Measurements from ENCODE around the gene TLNRD1. TPM values are rescaled to one million over a fixed set of nuclear protein-coding genes. Genes with fewer than 3 reads are reported as not detected.

Gene TLNRD1
- total RNA-seq, 1 experiment from 2014 or later: 24.7 TPM

DNA sequence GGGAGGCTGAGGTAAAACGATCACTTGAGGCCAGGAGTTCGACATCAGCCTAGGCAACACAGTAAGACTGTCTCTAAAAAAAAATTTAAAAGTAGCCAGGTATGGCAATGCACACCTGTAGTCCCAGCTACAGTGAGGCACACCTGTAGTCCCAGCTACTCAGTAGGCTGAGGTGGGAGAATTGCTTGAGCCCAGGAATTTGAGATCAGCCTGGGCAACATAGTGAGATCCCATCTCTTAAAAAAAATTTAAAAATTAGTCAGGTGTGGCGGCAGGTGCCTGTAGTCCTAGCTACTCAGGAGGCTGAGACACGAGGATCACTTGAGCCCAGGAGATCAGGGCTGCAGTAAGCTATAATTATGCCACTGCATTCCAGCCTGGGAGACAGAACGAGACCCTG lies 17.9 kb upstream of the TLNRD1 start:
- intact Hi-C loops (cut with micrococcal nuclease; ENCODE audit: unreplicated experiment): no loop called here
- Histone ChIP-seq H3K27ac (ENCODE audit: low read length) (no peak overlapping the region), H3K27me3 (ENCODE audit: control insufficient read depth, insufficient read depth, low read length) (no peaks in the 10 kb centered on the region), H3K9me3 (ENCODE audit: control insufficient read depth, insufficient read depth, low read depth, low read length) (no peaks in the 10 kb centered on the region), H3K4me3 (ENCODE audit: low read depth in 2 of 2, low read length in 2 of 2) (no peak overlapping the region), H3K36me3 (ENCODE audit: control insufficient read depth, insufficient read depth, low read length) (peaks cover 3% of the 10 kb centered on the region; the same call in 1 of the 2 replicates), H3K4me1 (ENCODE audit: control insufficient read depth, insufficient read depth, low read length) (peaks cover 5% of the 10 kb centered on the region; the same call in 1 of the 2 replicates)
- TF ChIP-seq, protein P1, sequence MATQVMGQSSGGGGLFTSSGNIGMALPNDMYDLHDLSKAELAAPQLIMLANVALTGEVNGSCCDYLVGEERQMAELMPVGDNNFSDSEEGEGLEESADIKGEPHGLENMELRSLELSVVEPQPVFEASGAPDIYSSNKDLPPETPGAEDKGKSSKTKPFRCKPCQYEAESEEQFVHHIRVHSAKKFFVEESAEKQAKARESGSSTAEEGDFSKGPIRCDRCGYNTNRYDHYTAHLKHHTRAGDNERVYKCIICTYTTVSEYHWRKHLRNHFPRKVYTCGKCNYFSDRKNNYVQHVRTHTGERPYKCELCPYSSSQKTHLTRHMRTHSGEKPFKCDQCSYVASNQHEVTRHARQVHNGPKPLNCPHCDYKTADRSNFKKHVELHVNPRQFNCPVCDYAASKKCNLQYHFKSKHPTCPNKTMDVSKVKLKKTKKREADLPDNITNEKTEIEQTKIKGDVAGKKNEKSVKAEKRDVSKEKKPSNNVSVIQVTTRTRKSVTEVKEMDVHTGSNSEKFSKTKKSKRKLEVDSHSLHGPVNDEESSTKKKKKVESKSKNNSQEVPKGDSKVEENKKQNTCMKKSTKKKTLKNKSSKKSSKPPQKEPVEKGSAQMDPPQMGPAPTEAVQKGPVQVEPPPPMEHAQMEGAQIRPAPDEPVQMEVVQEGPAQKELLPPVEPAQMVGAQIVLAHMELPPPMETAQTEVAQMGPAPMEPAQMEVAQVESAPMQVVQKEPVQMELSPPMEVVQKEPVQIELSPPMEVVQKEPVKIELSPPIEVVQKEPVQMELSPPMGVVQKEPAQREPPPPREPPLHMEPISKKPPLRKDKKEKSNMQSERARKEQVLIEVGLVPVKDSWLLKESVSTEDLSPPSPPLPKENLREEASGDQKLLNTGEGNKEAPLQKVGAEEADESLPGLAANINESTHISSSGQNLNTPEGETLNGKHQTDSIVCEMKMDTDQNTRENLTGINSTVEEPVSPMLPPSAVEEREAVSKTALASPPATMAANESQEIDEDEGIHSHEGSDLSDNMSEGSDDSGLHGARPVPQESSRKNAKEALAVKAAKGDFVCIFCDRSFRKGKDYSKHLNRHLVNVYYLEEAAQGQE (IDR thresholded peaks at IDR 0.05; ENCODE audit: insufficient read depth in 1 of 2, low read depth in 2 of 2, low read length in 1 of 2): no peak
- TF ChIP-seq CTCF (IDR thresholded peaks at IDR 0.05): no peak
- TF ChIP-seq POLR2AphosphoS5 (IDR thresholded peaks at IDR 0.05; ENCODE audit: low read depth, low read length): no peak
- no peak for TF ChIP-seq SIN3A (IDR thresholded peaks at IDR 0.05; ENCODE audit: borderline replicate concordance, insufficient read depth, low read depth, low read length)
- TF ChIP-seq TCF7L2 (IDR thresholded peaks at IDR 0.05; ENCODE audit: low read depth, low read length): no peak
- no TSS peak for BruUV-seq (replicated peaks)
- DNase-seq (ENCODE audit: low read depth, low spot score) (no peak), ATAC-seq (no peak)
- in situ Hi-C loops (cut with HindIII; ENCODE audit: low pct_unique_long_range_greater_than_20kb, low sequenced_read_pairs): no loop called here
- POLR2A ChIA-PET: no interaction called here
- CTCF ChIA-PET: interaction anchor here (0.6 kb wide), 1 partner anchor 124 kb away, joined by 3 read pairs; no protein-coding TSS in a partner anchor

- no peak overlapping the region for H3K27ac ChIP-seq (ENCODE audit: low read length)
- no peak for ATAC-seq
- intact Hi-C loops (cut with micrococcal nuclease; ENCODE audit: unreplicated experiment): no loop called here
Measured at GRCh38 chr15:80984856-80985255, 15.9 kb upstream of the TLNRD1 start.

More at GRCh38 chr15:80984856-80985255, 15.9 kb upstream of the TLNRD1 start:
- Histone ChIP-seq H3K4me1 (ENCODE audit: control insufficient read depth, insufficient read depth, low read length) (peaks cover 10% of the 10 kb centered on the region), H3K36me3 (ENCODE audit: control insufficient read depth, insufficient read depth, low read length) (peaks cover 7% of the 10 kb centered on the region), H3K27me3 (ENCODE audit: control insufficient read depth, insufficient read depth, low read length) (no peaks in the 10 kb centered on the region), H3K4me3 (ENCODE audit: low read depth in 2 of 2, low read length in 2 of 2) (no peak overlapping the region), H3K9me3 (ENCODE audit: control insufficient read depth, insufficient read depth, low read depth, low read length) (no peaks in the 10 kb centered on the region)
- ChIA-PET POLR2A (interaction anchor here (0.7 kb wide), 1 partner anchor 277 kb away, joined by 3 read pairs; no protein-coding TSS in a partner anchor), CTCF (no interaction called here)
- BruUV-seq (replicated peaks): no TSS peak
- DNase-seq (ENCODE audit: low read depth, low spot score): no peak
- TF ChIP-seq SIN3A (IDR thresholded peaks at IDR 0.05; ENCODE audit: borderline replicate concordance, insufficient read depth, low read depth, low read length) (no peak), TCF7L2 (IDR thresholded peaks at IDR 0.05; ENCODE audit: low read depth, low read length) (no peak), CTCF (IDR thresholded peaks at IDR 0.05) (no peak), POLR2AphosphoS5 (IDR thresholded peaks at IDR 0.05; ENCODE audit: low read depth, low read length) (no peak)
- TF ChIP-seq, protein P1 (IDR thresholded peaks at IDR 0.05; ENCODE audit: insufficient read depth in 1 of 2, low read depth in 2 of 2, low read length in 1 of 2): no peak
- in situ Hi-C loops (cut with HindIII; ENCODE audit: low pct_unique_long_range_greater_than_20kb, low sequenced_read_pairs): no loop called here
